RWPE2 (cell line): ENCODE results near the gene EBF4.
A peak's percentile ranks its signal among the peaks of the same experiment; 100 is the strongest.

ENCODE experiments used
- ATAC-seq: fragments of 200-7000 bp; cut with Tn5 transposase; 3 replicates; pipeline ENCODE4 v1.9.1; 2021; ENCODE audit warnings: low read depth
- DNase-seq: peaks from one replicate; pipeline ENCODE4 v3.0.0-alpha.2; 2020; ENCODE audit warnings: low spot score
- H3K27ac ChIP-seq: fragments of 450-650 bp; 2 replicates; pipeline ENCODE4 v1.5.1; 2017; ENCODE audit warnings: mild to moderate bottlenecking; ENCODE audit not compliant: poor library complexity, severe bottlenecking
- H3K27me3 ChIP-seq: fragments of 250-450 bp; sonication (Bioruptor Pico); 2 replicates; pipeline ENCODE4 v1.5.1; 2021; ENCODE audit warnings: mild to moderate bottlenecking, moderate library complexity; ENCODE audit not compliant: insufficient read depth, poor library complexity, severe bottlenecking
- H3K36me3 ChIP-seq: fragments of 250-450 bp; sonication (Bioruptor Pico); 2 replicates; pipeline ENCODE4 v1.5.1; 2020; ENCODE audit warnings: low read depth, mild to moderate bottlenecking, moderate library complexity
- H3K4me1 ChIP-seq: fragments of 250-450 bp; sonication (Bioruptor Pico); 2 replicates; pipeline ENCODE4 v1.5.1; 2021; ENCODE audit warnings: mild to moderate bottlenecking, moderate library complexity; ENCODE audit not compliant: insufficient read depth, poor library complexity, severe bottlenecking
- H3K4me3 ChIP-seq: fragments of 250-450 bp; sonication (Bioruptor Pico); 2 replicates; pipeline ENCODE4 v1.5.1; 2021; ENCODE audit warnings: mild to moderate bottlenecking, moderate library complexity; ENCODE audit not compliant: severe bottlenecking
- H3K9me3 ChIP-seq: fragments of 250-450 bp; sonication (Bioruptor Pico); 2 replicates; pipeline ENCODE4 v1.5.1; 2021; ENCODE audit warnings: mild to moderate bottlenecking, moderate library complexity; ENCODE audit not compliant: severe bottlenecking
- CTCF ChIP-seq: fragments of 450-650 bp; IDR thresholded peaks from one replicate; pipeline ENCODE4 v1.5.1; 2017; ENCODE audit warnings: mild to moderate bottlenecking, moderate library complexity; ENCODE audit not compliant: poor library complexity, severe bottlenecking

The EBF4 gene

GRCh38 chr20:2692036-2692885 lies at the start of gene EBF4:
Gene EBF4, plus strand, starts transcription at chr20:2692780. Its CDS starts 866 bp downstream, at chr20:2693646.
- Histone ChIP-seq H3K27ac (no peak within 1 kb of the TSS), H3K9me3 (no peaks in the 10 kb centered on the region), H3K27me3 (peaks cover 22% of the 10 kb centered on the region), H3K36me3 (no peaks in the 10 kb centered on the region), H3K4me3 (peak within 1 kb of the TSS; percentile 40), H3K4me1 (no peaks in the 10 kb centered on the region)
- TF ChIP-seq CTCF = no peak
- no peak for DNase-seq
- peak; percentile 30; the same call in 2 of the 3 replicates for ATAC-seq

GRCh38 chr20:2643708-2644107 lies 48.9 kb upstream of the EBF4 start:
- no peaks in the 10 kb centered on the region for H3K4me1 ChIP-seq
- no peak overlapping the region for H3K27ac ChIP-seq
- H3K9me3 ChIP-seq = peaks cover 2% of the 10 kb centered on the region
- H3K4me3 ChIP-seq = no peak overlapping the region
- no peaks in the 10 kb centered on the region for H3K27me3 ChIP-seq
- ATAC-seq (no peak), DNase-seq (no peak)
- TF ChIP-seq CTCF = no peak
- H3K36me3 ChIP-seq = no peaks in the 10 kb centered on the region

- TF ChIP-seq CTCF = no peak
- Histone ChIP-seq H3K27me3 (no peaks in the 10 kb centered on the region), H3K27ac (peak within 1 kb of the TSS; percentile 81), H3K4me1 (peaks cover 4% of the 10 kb centered on the region), H3K4me3 (peak within 1 kb of the TSS; percentile 56), H3K36me3 (peaks cover 45% of the 10 kb centered on the region), H3K9me3 (no peaks in the 10 kb centered on the region)
- DNase-seq (peak; percentile 89), ATAC-seq (peak; percentile 90)
Measured at GRCh38 chr20:2651772-2652723, 40.5 kb upstream of the EBF4 start, which contains the start of gene NOP56. Gene NOP56, plus strand, starts transcription at chr20:2652632. Its CDS starts 29 bp downstream, at chr20:2652661.

GRCh38 chr20:2652724-2653555 lies 39.6 kb upstream of the EBF4 start:
- H3K4me1 ChIP-seq = peaks cover 4% of the 10 kb centered on the region
- H3K27ac ChIP-seq = peak overlapping the region; percentile 81
- no peaks in the 10 kb centered on the region for H3K9me3 ChIP-seq
- peak overlapping the region; percentile 56 for H3K4me3 ChIP-seq
- DNase-seq (no peak), ATAC-seq (peak; percentile 35)
- peaks cover 54% of the 10 kb centered on the region for H3K36me3 ChIP-seq
- no peak for TF ChIP-seq CTCF
- no peaks in the 10 kb centered on the region for H3K27me3 ChIP-seq
